ENCODE measurements around the gene NRM. TPM values are rescaled to one million over a fixed set of nuclear protein-coding genes. Genes with fewer than 3 reads are reported as not detected.

The NRM gene
- total and polyA plus RNA-seq, 2 of the 13 experiments (the other 11 are each of a cell fraction or from before 2014, with no cell fraction given), result 12.5 to 16.0 TPM

DNA sequence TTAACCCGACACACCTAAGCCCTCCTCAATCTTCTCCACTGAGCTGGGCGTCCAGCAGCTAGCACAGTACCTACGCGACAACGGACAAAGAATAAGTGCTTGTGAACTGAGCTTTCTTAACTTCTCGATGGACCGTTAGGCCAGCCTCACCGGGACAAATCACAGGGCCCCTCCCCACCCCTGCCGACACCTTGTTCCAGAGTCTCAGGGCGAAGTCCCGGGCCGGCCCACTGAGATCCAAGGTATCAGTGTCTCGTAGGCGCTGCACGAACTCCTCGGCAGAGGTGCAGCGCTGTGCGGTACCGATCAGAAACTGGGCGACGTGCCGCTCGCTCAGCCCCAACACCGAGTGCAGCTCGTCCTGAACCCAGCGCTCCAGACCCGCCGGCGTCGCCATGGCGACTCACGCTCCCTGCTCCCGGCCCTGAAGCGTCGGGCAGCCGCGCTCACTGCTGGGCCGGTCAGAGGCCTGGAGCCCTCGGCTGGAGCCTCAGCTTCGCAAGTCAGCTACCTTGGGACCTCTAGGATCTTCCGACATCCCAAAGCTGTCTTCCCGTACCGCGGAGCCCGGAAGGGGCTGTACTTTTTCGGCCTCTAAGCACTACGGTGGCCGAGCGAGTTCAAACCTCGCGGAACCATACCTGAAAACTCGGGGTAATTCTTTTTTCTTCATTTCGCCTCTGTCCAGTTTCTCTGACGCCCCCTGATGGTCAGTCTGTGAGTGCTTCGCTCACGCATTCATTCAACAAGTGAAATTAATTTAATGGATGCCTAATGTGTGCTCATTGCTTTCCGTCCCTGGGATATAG lies 18.1 kb downstream of the NRM start, which contains the start of gene DHX16 (continued):
- TF ChIP-seq, protein P1, sequence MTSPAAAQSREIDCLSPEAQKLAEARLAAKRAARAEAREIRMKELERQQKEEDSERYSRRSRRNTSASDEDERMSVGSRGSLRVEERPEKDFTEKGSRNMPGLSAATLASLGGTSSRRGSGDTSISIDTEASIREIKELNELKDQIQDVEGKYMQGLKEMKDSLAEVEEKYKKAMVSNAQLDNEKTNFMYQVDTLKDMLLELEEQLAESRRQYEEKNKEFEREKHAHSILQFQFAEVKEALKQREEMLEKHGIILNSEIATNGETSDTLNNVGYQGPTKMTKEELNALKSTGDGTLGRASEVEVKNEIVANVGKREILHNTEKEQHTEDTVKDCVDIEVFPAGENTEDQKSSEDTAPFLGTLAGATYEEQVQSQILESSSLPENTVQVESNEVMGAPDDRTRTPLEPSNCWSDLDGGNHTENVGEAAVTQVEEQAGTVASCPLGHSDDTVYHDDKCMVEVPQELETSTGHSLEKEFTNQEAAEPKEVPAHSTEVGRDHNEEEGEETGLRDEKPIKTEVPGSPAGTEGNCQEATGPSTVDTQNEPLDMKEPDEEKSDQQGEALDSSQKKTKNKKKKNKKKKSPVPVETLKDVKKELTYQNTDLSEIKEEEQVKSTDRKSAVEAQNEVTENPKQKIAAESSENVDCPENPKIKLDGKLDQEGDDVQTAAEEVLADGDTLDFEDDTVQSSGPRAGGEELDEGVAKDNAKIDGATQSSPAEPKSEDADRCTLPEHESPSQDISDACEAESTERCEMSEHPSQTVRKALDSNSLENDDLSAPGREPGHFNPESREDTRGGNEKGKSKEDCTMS (CRISPR knock-in tag; conservative IDR thresholded peaks at IDR 0.05), result no peak
- TF ChIP-seq KDM5B (CRISPR knock-in tag; IDR thresholded peaks at IDR 0.05; ENCODE audit: borderline replicate concordance) (peak; percentile 74; the same call in 1 of the 2 replicates), SCMH1 (CRISPR knock-in tag; IDR thresholded peaks at IDR 0.05; ENCODE audit: borderline replicate concordance) (no peak), ZNF264 (CRISPR knock-in tag; IDR thresholded peaks at IDR 0.05) (no peak), ZMYM3 (CRISPR knock-in tag; IDR thresholded peaks at IDR 0.05) (peak; percentile 82), GPN1 (CRISPR knock-in tag; IDR thresholded peaks at IDR 0.05; ENCODE audit: borderline replicate concordance) (0 out of 2 replicates have a peak, but pooled peaks have one; percentile 27)
- TF ChIP-seq, protein P2, sequence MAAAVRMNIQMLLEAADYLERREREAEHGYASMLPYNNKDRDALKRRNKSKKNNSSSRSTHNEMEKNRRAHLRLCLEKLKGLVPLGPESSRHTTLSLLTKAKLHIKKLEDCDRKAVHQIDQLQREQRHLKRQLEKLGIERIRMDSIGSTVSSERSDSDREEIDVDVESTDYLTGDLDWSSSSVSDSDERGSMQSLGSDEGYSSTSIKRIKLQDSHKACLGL (CRISPR knock-in tag; IDR thresholded peaks at IDR 0.05), result 0 out of 2 replicates have a peak, but pooled peaks have one; percentile 22
- TF ChIP-seq, protein P3, sequence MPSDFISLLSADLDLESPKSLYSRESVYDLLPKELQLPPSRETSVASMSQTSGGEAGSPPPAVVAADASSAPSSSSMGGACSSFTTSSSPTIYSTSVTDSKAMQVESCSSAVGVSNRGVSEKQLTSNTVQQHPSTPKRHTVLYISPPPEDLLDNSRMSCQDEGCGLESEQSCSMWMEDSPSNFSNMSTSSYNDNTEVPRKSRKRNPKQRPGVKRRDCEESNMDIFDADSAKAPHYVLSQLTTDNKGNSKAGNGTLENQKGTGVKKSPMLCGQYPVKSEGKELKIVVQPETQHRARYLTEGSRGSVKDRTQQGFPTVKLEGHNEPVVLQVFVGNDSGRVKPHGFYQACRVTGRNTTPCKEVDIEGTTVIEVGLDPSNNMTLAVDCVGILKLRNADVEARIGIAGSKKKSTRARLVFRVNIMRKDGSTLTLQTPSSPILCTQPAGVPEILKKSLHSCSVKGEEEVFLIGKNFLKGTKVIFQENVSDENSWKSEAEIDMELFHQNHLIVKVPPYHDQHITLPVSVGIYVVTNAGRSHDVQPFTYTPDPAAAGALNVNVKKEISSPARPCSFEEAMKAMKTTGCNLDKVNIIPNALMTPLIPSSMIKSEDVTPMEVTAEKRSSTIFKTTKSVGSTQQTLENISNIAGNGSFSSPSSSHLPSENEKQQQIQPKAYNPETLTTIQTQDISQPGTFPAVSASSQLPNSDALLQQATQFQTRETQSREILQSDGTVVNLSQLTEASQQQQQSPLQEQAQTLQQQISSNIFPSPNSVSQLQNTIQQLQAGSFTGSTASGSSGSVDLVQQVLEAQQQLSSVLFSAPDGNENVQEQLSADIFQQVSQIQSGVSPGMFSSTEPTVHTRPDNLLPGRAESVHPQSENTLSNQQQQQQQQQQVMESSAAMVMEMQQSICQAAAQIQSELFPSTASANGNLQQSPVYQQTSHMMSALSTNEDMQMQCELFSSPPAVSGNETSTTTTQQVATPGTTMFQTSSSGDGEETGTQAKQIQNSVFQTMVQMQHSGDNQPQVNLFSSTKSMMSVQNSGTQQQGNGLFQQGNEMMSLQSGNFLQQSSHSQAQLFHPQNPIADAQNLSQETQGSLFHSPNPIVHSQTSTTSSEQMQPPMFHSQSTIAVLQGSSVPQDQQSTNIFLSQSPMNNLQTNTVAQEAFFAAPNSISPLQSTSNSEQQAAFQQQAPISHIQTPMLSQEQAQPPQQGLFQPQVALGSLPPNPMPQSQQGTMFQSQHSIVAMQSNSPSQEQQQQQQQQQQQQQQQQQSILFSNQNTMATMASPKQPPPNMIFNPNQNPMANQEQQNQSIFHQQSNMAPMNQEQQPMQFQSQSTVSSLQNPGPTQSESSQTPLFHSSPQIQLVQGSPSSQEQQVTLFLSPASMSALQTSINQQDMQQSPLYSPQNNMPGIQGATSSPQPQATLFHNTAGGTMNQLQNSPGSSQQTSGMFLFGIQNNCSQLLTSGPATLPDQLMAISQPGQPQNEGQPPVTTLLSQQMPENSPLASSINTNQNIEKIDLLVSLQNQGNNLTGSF (CRISPR knock-in tag; IDR thresholded peaks at IDR 0.05), result no peak
- TF ChIP-seq, protein P4, sequence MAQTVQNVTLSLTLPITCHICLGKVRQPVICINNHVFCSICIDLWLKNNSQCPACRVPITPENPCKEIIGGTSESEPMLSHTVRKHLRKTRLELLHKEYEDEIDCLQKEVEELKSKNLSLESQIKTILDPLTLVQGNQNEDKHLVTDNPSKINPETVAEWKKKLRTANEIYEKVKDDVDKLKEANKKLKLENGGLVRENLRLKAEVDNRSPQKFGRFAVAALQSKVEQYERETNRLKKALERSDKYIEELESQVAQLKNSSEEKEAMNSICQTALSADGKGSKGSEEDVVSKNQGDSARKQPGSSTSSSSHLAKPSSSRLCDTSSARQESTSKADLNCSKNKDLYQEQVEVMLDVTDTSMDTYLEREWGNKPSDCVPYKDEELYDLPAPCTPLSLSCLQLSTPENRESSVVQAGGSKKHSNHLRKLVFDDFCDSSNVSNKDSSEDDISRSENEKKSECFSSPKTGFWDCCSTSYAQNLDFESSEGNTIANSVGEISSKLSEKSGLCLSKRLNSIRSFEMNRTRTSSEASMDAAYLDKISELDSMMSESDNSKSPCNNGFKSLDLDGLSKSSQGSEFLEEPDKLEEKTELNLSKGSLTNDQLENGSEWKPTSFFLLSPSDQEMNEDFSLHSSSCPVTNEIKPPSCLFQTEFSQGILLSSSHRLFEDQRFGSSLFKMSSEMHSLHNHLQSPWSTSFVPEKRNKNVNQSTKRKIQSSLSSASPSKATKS (CRISPR knock-in tag; IDR thresholded peaks at IDR 0.05), result peak; percentile 74; the same call in 1 of the 2 replicates
- TF ChIP-seq, protein P5, sequence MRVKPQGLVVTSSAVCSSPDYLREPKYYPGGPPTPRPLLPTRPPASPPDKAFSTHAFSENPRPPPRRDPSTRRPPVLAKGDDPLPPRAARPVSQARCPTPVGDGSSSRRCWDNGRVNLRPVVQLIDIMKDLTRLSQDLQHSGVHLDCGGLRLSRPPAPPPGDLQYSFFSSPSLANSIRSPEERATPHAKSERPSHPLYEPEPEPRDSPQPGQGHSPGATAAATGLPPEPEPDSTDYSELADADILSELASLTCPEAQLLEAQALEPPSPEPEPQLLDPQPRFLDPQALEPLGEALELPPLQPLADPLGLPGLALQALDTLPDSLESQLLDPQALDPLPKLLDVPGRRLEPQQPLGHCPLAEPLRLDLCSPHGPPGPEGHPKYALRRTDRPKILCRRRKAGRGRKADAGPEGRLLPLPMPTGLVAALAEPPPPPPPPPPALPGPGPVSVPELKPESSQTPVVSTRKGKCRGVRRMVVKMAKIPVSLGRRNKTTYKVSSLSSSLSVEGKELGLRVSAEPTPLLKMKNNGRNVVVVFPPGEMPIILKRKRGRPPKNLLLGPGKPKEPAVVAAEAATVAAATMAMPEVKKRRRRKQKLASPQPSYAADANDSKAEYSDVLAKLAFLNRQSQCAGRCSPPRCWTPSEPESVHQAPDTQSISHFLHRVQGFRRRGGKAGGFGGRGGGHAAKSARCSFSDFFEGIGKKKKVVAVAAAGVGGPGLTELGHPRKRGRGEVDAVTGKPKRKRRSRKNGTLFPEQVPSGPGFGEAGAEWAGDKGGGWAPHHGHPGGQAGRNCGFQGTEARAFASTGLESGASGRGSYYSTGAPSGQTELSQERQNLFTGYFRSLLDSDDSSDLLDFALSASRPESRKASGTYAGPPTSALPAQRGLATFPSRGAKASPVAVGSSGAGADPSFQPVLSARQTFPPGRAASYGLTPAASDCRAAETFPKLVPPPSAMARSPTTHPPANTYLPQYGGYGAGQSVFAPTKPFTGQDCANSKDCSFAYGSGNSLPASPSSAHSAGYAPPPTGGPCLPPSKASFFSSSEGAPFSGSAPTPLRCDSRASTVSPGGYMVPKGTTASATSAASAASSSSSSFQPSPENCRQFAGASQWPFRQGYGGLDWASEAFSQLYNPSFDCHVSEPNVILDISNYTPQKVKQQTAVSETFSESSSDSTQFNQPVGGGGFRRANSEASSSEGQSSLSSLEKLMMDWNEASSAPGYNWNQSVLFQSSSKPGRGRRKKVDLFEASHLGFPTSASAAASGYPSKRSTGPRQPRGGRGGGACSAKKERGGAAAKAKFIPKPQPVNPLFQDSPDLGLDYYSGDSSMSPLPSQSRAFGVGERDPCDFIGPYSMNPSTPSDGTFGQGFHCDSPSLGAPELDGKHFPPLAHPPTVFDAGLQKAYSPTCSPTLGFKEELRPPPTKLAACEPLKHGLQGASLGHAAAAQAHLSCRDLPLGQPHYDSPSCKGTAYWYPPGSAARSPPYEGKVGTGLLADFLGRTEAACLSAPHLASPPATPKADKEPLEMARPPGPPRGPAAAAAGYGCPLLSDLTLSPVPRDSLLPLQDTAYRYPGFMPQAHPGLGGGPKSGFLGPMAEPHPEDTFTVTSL (CRISPR knock-in tag; IDR thresholded peaks at IDR 0.05; ENCODE audit: borderline replicate concordance), result peak; percentile 43; the same call in 1 of the 2 replicates

Data from HepG2 (cell line).